Thyroid gland (tissue), 4 donors: Measurements from ENCODE around the gene GNG14. TPM values are rescaled to one million over a fixed set of nuclear protein-coding genes. Genes with fewer than 3 reads are reported as not detected.

Source experiments
- DNase-seq, 2 donors: peaks; one replicate each; pipeline ENCODE4 v3.0.0-alpha.2; 2019
- H3K27ac ChIP-seq, 3 donors: fragments of 200-600 bp; sonication (generic); 1 replicate in 2 of 3; 2 replicates in 1 of 3; pipeline ENCODE4 v1.5.1; 2016 to 2019; ENCODE audit warnings: mild to moderate bottlenecking in 1 of 3, moderate library complexity in 1 of 3
- H3K27me3 ChIP-seq: fragments of 200-600 bp; sonication (generic); one replicate; pipeline ENCODE4 v1.5.1; 2019
- H3K36me3 ChIP-seq, 2 donors: fragments of 200-600 bp; sonication (generic); one replicate each; pipeline ENCODE4 v1.5.1; 2016 to 2019
- H3K4me1 ChIP-seq, 2 donors: fragments of 200-600 bp; sonication (generic); one replicate each; pipeline ENCODE4 v1.5.1; 2017 to 2019
- H3K4me3 ChIP-seq, 3 donors: fragments of 200-600 bp; sonication (generic); replicated peaks in 1 of 3; 1 replicate in 2 of 3; 2 replicates in 1 of 3; pipeline ENCODE4 v1.5.1; 2016; ENCODE audit warnings: mild to moderate bottlenecking in 1 of 3
- H3K9me3 ChIP-seq: fragments of 200-600 bp; sonication (generic); one replicate; pipeline ENCODE4 v1.5.1; 2017
- CTCF ChIP-seq, 6 experiments: fragments of 200-600 bp in 3 of 6; fragments of 450-650 bp in 3 of 6; sonication (generic) in 3 of 6; IDR thresholded peaks; one replicate each; pipeline ENCODE4 v1.5.1; 2016 to 2019; ENCODE audit warnings: antibody characterized with exemption in 6 of 6, mild to moderate bottlenecking in 2 of 6, inconsistent platforms in 1 of 6, moderate library complexity in 1 of 6
- POLR2A ChIP-seq, 2 donors: fragments of 450-650 bp; IDR thresholded peaks; one replicate each; pipeline ENCODE4 v1.6.1; 2017; ENCODE audit warnings: antibody characterized with exemption in 2 of 2, mild to moderate bottlenecking in 2 of 2, moderate library complexity in 1 of 2
- WGBS, 2 donors: methylation state at CpG; one replicate each; pipeline ENCODE4 v1.1.5; 2017; 5-methylcytosine and 5-hydroxymethylcytosine counted together
- intact Hi-C: fragments of 100-400 bp; cut with DNase I; formaldehyde crosslinking; loops from one replicate; pipeline ENCODE4 v1.15.1; 2023
- small RNA-seq: library from RNA; depleted of rRNA; stranded (forward); fragments of <200 nt; gene quantifications from one replicate; pipeline ENCODE3, GENCODE V24; 2016
- total RNA-seq, 4 donors: library from RNA; depleted of rRNA; stranded (reverse); fragments of >200 nt; gene quantifications; one replicate each; pipeline ENCODE4 v1.2.3, GENCODE V29; 2016

GNG14 gene
- total RNA-seq, 4 donors from 2014 or later = not detected

GRCh38 chr19:12737835-12738351 lies 50.1 kb downstream of the GNG14 start:
- Histone ChIP-seq H3K27ac (peak overlapping the region in 1 of 3 donors; percentile 94), H3K4me1 (peaks cover 17 to 28% of the 10 kb centered on the region in 2 donors), H3K4me3 (peak overlapping the region; percentile 24 to 91 (median 77)), H3K9me3 (no peaks in the 10 kb centered on the region), H3K27me3 (no peaks in the 10 kb centered on the region), H3K36me3 (peaks cover 0 to 9% of the 10 kb centered on the region in 2 donors)
- TF ChIP-seq CTCF (IDR thresholded peaks at IDR 0.05) (no peak), POLR2A (IDR thresholded peaks at IDR 0.05) (no peak)
- DNase-seq = no peak
- intact Hi-C loops = no loop called here
- WGBS, 2 donors = 12 to 15% methylated on average over 12 to 13 of the region's 13 CpGs

Small RNA genes within 50 kb of the gene (small RNA-seq; reads per million reads assigned to genes)
- gene SNORD41 = 1,098 reads per million, percentile 99 among the genes with 10 or more reads in this experiment

Other genes starting within 250 kb of the GNG14 start
- 1 to 10 TPM; 4.2 to 7.0 (median 5.0) TPM for gene ZNF443, start 247.0 kb upstream of the GNG14 start, total RNA-seq
- 1 to 10 TPM; 7.6 to 9.4 (median 8.7) TPM for gene ZNF709, start 203.2 kb upstream of the GNG14 start, total RNA-seq
- 10 to 100 TPM; 19.4 to 27.3 (median 23.9) TPM for gene ZNF564, start 136.5 kb upstream of the GNG14 start, total RNA-seq
- gene ZNF490, start 77.2 kb upstream of the GNG14 start, total RNA-seq = 10 to 100 TPM; 11.3 to 28.9 (median 17.5) TPM
- gene ZNF791, start 77.1 kb upstream of the GNG14 start, total RNA-seq = 10 to 100 TPM; 37.8 to 44.9 (median 39.5) TPM
- gene MAN2B1, start 21.3 kb upstream of the GNG14 start, total RNA-seq = 100 to 1,000 TPM in 1 of 4 donors, 10 to 100 TPM in 3; 38.0 to 106 (median 82.5) TPM
- gene WDR83, start 21.2 kb upstream of the GNG14 start, total RNA-seq = 10 to 100 TPM in 3 of 4 donors, 1 to 10 TPM in 1; 9.5 to 17.5 (median 14.3) TPM
- gene DHPS, start 6.1 kb upstream of the GNG14 start, total RNA-seq = 100 to 1,000 TPM; 105 to 122 (median 115) TPM
- gene FBXW9, start 8.6 kb downstream of the GNG14 start, total RNA-seq = 10 to 100 TPM in 2 of 4 donors, 1 to 10 TPM in 2; 5.9 to 13.7 (median 11.3) TPM
- gene TNPO2, start 35.9 kb downstream of the GNG14 start, total RNA-seq = 10 to 100 TPM; 50.8 to 59.8 (median 54.8) TPM
- gene TRIR, start 46.7 kb downstream of the GNG14 start, total RNA-seq = 100 to 1,000 TPM; 261 to 416 (median 329) TPM
- 10 to 100 TPM; 70.7 to 88.8 (median 83.3) TPM for gene GET3, start 49.5 kb downstream of the GNG14 start, total RNA-seq
- gene BEST2, start 63.8 kb downstream of the GNG14 start, total RNA-seq = not detected
- 100 to 1,000 TPM; 128 to 145 (median 136) TPM for gene HOOK2, start 87.6 kb downstream of the GNG14 start, total RNA-seq
- gene JUNB, start 103.5 kb downstream of the GNG14 start, total RNA-seq = 100 to 1,000 TPM; 111 to 393 (median 220) TPM
- 100 to 1,000 TPM; 166 to 496 (median 328) TPM for gene PRDX2, start 113.8 kb downstream of the GNG14 start, total RNA-seq
- gene THSD8, start 114.1 kb downstream of the GNG14 start, total RNA-seq = under 1 TPM in 1 of 4 donors, not detected in 3; 0.67 TPM
- gene RNASEH2A, start 118.6 kb downstream of the GNG14 start, total RNA-seq = 10 to 100 TPM in 1 of 4 donors, 1 to 10 TPM in 3; 1.5 to 11.8 (median 5.4) TPM
- gene RTBDN, start 146.6 kb downstream of the GNG14 start, total RNA-seq = not detected
- under 1 TPM in 1 of 4 donors, not detected in 3; 0.56 TPM for gene MAST1, start 150.5 kb downstream of the GNG14 start, total RNA-seq
- 10 to 100 TPM; 35.4 to 67.3 (median 59.1) TPM for gene DNASE2, start 193.5 kb downstream of the GNG14 start, total RNA-seq
- not detected for gene KLF1, start 199.2 kb downstream of the GNG14 start, total RNA-seq
- gene GCDH, start 203.2 kb downstream of the GNG14 start, total RNA-seq = 10 to 100 TPM; 31.2 to 63.7 (median 46.7) TPM
- not detected for gene SYCE2, start 231.3 kb downstream of the GNG14 start, total RNA-seq
- 10 to 100 TPM; 43.5 to 61.5 (median 53.4) TPM for gene FARSA, start 245.7 kb downstream of the GNG14 start, total RNA-seq